ENCODE data around the gene CYFIP1.

Gene CYFIP1

GRCh38 chr15:22863356-22863755 lies 116.8 kb downstream of the CYFIP1 start:
- no peak for DNase-seq

DNA sequence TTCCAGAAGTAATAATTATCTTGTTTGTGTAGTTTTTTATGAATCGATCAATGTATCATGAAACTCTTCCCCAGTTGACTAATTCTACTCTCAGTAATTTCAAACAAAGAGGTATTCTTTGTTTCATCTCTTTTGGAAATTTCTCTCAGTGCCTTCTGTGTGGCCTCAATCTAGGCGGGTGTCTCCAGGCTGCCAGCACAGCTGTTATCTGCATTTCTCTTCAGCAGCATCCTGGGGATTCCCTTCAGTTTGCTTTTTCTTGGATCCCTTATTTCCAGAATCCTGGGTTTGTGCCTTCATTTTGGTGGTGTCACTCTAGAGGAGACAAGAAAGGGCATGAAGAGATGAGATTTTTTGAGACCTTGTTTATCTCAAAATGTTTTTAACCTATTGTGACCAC lies 119.0 kb downstream of the CYFIP1 start:
- no peak for DNase-seq

- no peak for DNase-seq
These were observed 123.5 kb downstream of the CYFIP1 start for GRCh38 chr15:22856659-22857058.

GRCh38 chr15:22855791-22856190 lies 124.4 kb downstream of the CYFIP1 start:
- no peak for DNase-seq

DNA sequence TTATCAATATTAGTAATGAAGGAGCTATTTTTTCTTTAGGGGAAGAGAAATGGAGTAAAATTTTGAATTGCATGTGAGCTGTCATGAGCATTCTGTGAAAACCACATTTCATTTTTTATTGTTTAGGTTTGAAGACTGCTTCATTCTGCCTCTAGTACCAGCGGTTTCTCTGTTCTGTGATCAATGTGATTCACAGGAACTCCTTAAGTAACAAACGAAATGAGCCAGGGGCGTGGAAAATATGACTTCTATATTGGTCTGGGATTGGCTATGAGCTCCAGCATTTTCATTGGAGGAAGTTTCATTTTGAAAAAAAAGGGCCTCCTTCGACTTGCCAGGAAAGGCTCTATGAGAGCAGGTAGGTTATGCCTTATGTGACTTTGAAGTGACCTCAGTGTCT lies 128.7 kb downstream of the CYFIP1 start:
- no peak for DNase-seq

DNA sequence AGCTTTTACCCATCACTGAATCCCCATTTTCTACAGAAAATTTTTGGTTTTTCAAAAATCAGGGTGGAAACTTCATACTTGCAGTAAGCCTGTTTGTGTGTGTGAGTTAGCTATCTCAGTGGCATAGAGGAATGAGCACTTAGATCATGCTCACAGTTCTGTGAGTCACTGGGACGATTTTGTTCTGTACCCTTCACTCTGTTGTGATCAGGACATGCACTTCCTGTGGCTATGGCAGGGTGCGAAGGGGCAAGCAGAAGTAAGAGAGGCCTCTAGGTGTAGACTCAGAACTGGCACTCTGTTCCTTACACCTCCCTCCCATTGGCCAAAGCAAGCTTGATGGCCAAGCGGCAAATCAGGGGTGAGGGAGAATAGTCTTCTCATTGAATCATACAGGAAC lies 130.1 kb downstream of the CYFIP1 start:
- DNase-seq = no peak

- no peak for DNase-seq
These were observed 134.1 kb downstream of the CYFIP1 start for GRCh38 chr15:22846073-22846472.

DNA sequence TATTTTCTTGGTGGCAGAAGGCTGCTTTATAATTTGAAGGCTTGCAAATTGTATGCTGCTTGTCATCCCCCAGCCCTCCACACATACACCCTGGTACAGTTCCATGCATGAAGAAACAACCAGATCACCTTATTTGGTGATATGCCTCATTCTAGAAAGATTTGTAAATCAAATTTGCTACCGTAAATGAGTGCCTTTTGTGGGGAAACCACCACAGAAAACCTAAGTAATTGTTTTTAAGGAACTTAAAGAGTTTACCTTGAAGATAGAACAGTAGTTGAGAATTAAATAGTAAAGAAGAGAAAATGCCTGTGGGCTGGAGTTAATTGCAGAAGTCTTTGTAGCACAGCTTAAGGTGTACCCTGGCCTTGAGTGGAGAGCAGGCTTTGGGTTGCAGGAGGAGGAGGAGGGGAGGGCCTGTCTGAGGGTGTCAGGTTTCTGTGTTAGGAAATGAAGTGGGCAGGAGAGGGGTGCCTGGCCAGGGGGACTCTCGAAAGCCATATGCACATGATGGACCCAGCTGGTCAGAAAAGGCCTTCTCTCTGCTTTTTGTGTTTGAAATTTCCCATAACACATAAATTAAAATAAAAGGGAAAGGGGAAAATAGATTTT lies 134.8 kb downstream of the CYFIP1 start:
- no peak for DNase-seq

DNA sequence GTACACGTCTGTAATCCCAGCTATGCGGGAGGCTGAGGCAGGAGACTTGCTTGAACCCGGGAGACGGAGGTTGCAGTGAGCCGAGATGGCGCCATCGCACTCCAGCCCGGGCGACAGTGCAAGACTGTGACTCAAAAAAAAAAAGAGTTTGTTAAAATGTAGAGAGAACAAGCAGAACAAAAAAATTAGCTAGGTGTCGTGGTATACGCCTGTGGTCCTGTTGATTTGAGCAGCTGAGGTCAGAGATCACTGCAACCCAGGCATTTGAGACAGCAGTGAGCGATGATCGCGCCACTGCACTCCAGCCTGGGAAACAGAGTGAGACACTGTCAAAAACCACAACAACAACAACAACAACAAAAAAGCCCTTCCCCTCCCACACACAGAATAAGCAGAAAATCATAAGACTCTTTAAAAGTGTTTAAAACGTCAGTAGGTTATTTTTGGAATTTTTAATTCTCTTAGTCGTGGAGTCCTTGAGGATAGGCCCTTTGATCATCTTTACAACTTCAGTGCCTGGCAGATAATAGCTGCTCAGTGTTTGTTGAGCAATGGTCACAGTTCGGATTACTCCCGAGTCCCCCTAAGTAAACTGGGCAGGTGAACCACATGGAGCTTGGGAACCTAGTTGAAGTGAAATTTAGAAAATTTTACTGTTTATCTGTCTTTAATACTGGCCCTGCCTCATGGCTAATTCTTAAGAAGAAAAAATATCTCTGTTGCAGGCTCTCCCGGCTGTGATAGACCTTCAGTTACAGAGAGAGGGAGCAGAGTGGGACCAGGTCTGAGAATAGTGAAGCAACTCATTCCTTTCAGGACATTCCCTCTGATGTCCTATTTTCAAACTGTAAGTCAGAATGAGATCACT lies 135.5 kb downstream of the CYFIP1 start:
- DNase-seq = no peak

- no peak for DNase-seq
These were observed 141.0 kb downstream of the CYFIP1 start for GRCh38 chr15:22839046-22839695.

GRCh38 chr15:22838292-22839042 lies 141.7 kb downstream of the CYFIP1 start, which contains the start of gene NIPA2:
TSS of gene NIPA2 (plus strand) at chr15:22838666. CDS start at chr15:22851732, 13,066 bp downstream.
- DNase-seq = peak; percentile 99

GRCh38 chr15:22831473-22831872 lies 148.7 kb downstream of the CYFIP1 start:
- DNase-seq = no peak

GRCh38 chr15:22827125-22827524 lies 153.0 kb downstream of the CYFIP1 start:
- no peak for DNase-seq

DNA sequence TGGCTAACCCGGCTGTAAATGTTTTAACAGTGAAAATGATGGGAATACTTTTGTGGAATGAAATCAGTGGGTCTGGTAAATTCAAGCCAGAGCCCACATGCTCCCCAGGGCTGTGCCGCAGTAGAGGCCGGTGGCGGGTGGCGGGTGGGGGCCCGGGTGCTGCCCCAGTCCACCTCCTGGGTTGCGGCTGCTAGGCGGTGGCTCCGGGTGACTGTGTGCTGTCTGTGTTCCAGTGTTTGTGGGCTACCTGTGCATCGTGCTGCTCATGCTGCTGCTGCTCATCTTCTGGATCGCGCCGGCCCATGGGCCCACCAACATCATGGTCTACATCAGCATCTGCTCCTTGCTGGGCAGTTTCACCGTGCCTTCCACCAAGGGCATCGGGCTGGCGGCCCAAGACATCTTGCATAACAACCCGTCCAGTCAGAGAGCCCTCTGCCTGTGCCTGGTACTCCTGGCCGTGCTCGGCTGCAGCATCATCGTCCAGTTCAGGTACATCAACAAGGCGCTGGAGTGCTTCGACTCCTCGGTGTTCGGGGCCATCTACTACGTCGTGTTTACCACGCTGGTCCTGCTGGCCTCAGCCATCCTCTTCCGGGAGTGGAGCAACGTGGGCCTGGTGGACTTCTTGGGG lies 156.6 kb downstream of the CYFIP1 start:
- no peak for DNase-seq

GRCh38 chr15:22819651-22820050 lies 160.5 kb downstream of the CYFIP1 start:
- DNase-seq = no peak
